H9 (cell line): ENCODE measurements around the gene VCPKMT. TPM values are rescaled to one million over a fixed set of nuclear protein-coding genes. Genes with fewer than 3 reads are reported as not detected.

Experiments used
- DNase-seq: peaks from one replicate; pipeline ENCODE4 v3.0.0-alpha.2; 2017
- H2AFZ ChIP-seq: one replicate; pipeline ENCODE4 v1.6.1; 2013; ENCODE audit warnings: mild to moderate bottlenecking, low read length, control low read depth, moderate library complexity
- H2AK5ac ChIP-seq: 2 replicates; pipeline ENCODE4 v1.6.1; 2013; ENCODE audit warnings: low read length, control low read depth, mixed read lengths; ENCODE audit not compliant: insufficient read length
- H2BK120ac ChIP-seq: one replicate; pipeline ENCODE4 v1.6.1; 2013; ENCODE audit warnings: low read depth, mild to moderate bottlenecking, low read length, control low read depth, inconsistent platforms; ENCODE audit not compliant: poor library complexity, severe bottlenecking
- H2BK12ac ChIP-seq: 2 replicates; pipeline ENCODE4 v1.6.1; 2013; ENCODE audit warnings: low read length, control low read depth, mixed read lengths, low read depth; ENCODE audit not compliant: insufficient read length
- H2BK15ac ChIP-seq: 2 replicates; pipeline ENCODE4 v1.6.1; 2013; ENCODE audit warnings: low read depth, low read length, control low read depth
- H2BK20ac ChIP-seq: one replicate; pipeline ENCODE4 v1.6.1; 2013; ENCODE audit warnings: low read depth, mild to moderate bottlenecking, low read length, control low read depth, inconsistent platforms; ENCODE audit not compliant: poor library complexity, severe bottlenecking
- H2BK5ac ChIP-seq: 2 replicates; pipeline ENCODE4 v1.6.1; 2013; ENCODE audit warnings: low read length, control low read depth, mixed read lengths; ENCODE audit not compliant: insufficient read length
- H3K14ac ChIP-seq: 2 replicates; pipeline ENCODE4 v1.6.1; 2013; ENCODE audit warnings: low read length, control low read depth; ENCODE audit not compliant: insufficient read depth
- H3K18ac ChIP-seq: 2 replicates; pipeline ENCODE4 v1.6.1; 2013; ENCODE audit warnings: low read depth, mild to moderate bottlenecking, mixed read lengths, low read length, control low read depth; ENCODE audit not compliant: insufficient read length
- H3K23ac ChIP-seq: 2 replicates; pipeline ENCODE4 v1.6.1; 2013; ENCODE audit warnings: low read length, control low read depth, mixed read lengths, low read depth; ENCODE audit not compliant: insufficient read length
- H3K23me2 ChIP-seq: 2 replicates; pipeline ENCODE4 v1.6.1; 2013; ENCODE audit warnings: low read depth, mild to moderate bottlenecking, mixed read lengths, low read length, control low read depth; ENCODE audit not compliant: insufficient read length, poor library complexity, severe bottlenecking
- H3K27ac ChIP-seq: 2 replicates; pipeline ENCODE4 v1.5.1; 2013; ENCODE audit warnings: low read length, control low read depth, mixed read lengths, low read depth; ENCODE audit not compliant: insufficient read length
- H3K27me3 ChIP-seq: 2 replicates; pipeline ENCODE4 v1.6.1; 2013; ENCODE audit warnings: low read length, control low read depth, inconsistent platforms; ENCODE audit not compliant: insufficient read depth
- H3K4ac ChIP-seq: 2 replicates; pipeline ENCODE4 v1.6.1; 2013; ENCODE audit warnings: low read depth, mild to moderate bottlenecking, control low read depth, inconsistent platforms, low read length, moderate library complexity
- H3K4me1 ChIP-seq: 2 replicates; pipeline ENCODE4 v1.6.1; 2013; ENCODE audit warnings: low read length, control low read depth, inconsistent platforms; ENCODE audit not compliant: insufficient read depth
- H3K4me2 ChIP-seq: 2 replicates; pipeline ENCODE4 v1.6.1; 2013; ENCODE audit warnings: low read length, control low read depth, mixed read lengths; ENCODE audit not compliant: insufficient read length, insufficient read depth
- H3K56ac ChIP-seq: 2 replicates; pipeline ENCODE4 v1.6.1; 2013; ENCODE audit warnings: low read depth, mild to moderate bottlenecking, mixed read lengths, low read length, control low read depth; ENCODE audit not compliant: insufficient read length
- H3K79me1 ChIP-seq: 2 replicates; pipeline ENCODE4 v1.6.1; 2013; ENCODE audit warnings: low read depth, mild to moderate bottlenecking, moderate library complexity, low read length, control low read depth, inconsistent platforms; ENCODE audit not compliant: insufficient read depth, poor library complexity, severe bottlenecking
- H3K79me2 ChIP-seq: 2 replicates; pipeline ENCODE4 v1.6.1; 2013; ENCODE audit warnings: low read length, control low read depth, inconsistent platforms; ENCODE audit not compliant: insufficient read depth
- H3K9ac ChIP-seq: 2 replicates; pipeline ENCODE4 v1.6.1; 2013; ENCODE audit warnings: low read length, control low read depth, mixed read lengths; ENCODE audit not compliant: insufficient read length; ENCODE audit errors: extremely low read depth
- H3K9me3 ChIP-seq: one replicate; pipeline ENCODE4 v1.6.1; 2013; ENCODE audit warnings: low read depth, low read length, inconsistent platforms; ENCODE audit not compliant: control insufficient read depth
- H3T11ph ChIP-seq: one replicate; pipeline ENCODE4 v1.6.1; 2013; ENCODE audit warnings: mild to moderate bottlenecking, low read length, control low read depth, inconsistent platforms
- H4K20me1 ChIP-seq: one replicate; pipeline ENCODE4 v1.6.1; 2013; ENCODE audit not compliant: control insufficient read depth, insufficient read length, insufficient read depth
- H4K5ac ChIP-seq: 2 replicates; pipeline ENCODE4 v1.6.1; 2013; ENCODE audit warnings: low read depth, mild to moderate bottlenecking, mixed read lengths, low read length, control low read depth; ENCODE audit not compliant: insufficient read length
- H4K8ac ChIP-seq: replicated peaks from 2 replicates; pipeline ENCODE4 v1.6.1; 2013; ENCODE audit warnings: low read length, control low read depth, mixed read lengths, low read depth; ENCODE audit not compliant: insufficient read length
- H4K91ac ChIP-seq: 2 replicates; pipeline ENCODE4 v1.6.1; 2013; ENCODE audit warnings: low read depth, mild to moderate bottlenecking, moderate library complexity, mixed read lengths, low read length, control low read depth; ENCODE audit not compliant: insufficient read length
- H3K27ac Mint-ChIP-seq, 3 experiments: 2 replicates in 2 of 3; 3 replicates in 1 of 3; pipeline ENCODE4 v1.8.0; 2020 to 2021; ENCODE audit warnings: mixed read lengths in 3 of 3, mild to moderate bottlenecking in 1 of 3, moderate library complexity in 1 of 3
- H3K27me3 Mint-ChIP-seq: 2 replicates; pipeline ENCODE4 v1.8.0; 2021; ENCODE audit warnings: low read depth, mild to moderate bottlenecking, moderate library complexity, mixed read lengths
- H3K36me3 Mint-ChIP-seq, 3 experiments: 2 replicates in 2 of 3; 3 replicates in 1 of 3; pipeline ENCODE4 v1.8.0; 2020 to 2021; ENCODE audit warnings: low read depth in 3 of 3, mixed read lengths in 3 of 3; ENCODE audit not compliant: insufficient read depth in 1 of 3
- H3K4me1 Mint-ChIP-seq, 2 experiments: 2 replicates each; pipeline ENCODE4 v1.8.0; 2020; ENCODE audit warnings: mixed read lengths in 2 of 2
- H3K4me3 Mint-ChIP-seq, 2 experiments: 2 replicates in 1 of 2; 3 replicates in 1 of 2; pipeline ENCODE4 v1.8.0; 2020 to 2021; ENCODE audit warnings: mild to moderate bottlenecking in 2 of 2, mixed read lengths in 2 of 2, moderate library complexity in 1 of 2
- H3K9me3 Mint-ChIP-seq, 2 experiments: 2 replicates in 1 of 2; 3 replicates in 1 of 2; pipeline ENCODE4 v1.8.0; 2020; ENCODE audit warnings: mild to moderate bottlenecking in 2 of 2, mixed read lengths in 2 of 2, moderate library complexity in 1 of 2
- CTCF ChIP-seq: fragments of 200-600 bp; sonication (generic); conservative IDR thresholded peaks from 3 replicates; pipeline ENCODE4 v1.8.0; 2021; ENCODE audit warnings: antibody characterized with exemption, mild to moderate bottlenecking
- WGBS: extraction: QIAGEN DNeasy Blood & Tissue Kit; methylation state at CpG from one replicate; pipeline ENCODE4 v1.1.7; 2013; ENCODE audit warnings: missing lambda C conversion rate, low lambda C conversion rate, mixed read lengths; ENCODE audit not compliant: insufficient read length; ENCODE audit errors: extremely low coverage; 5-methylcytosine and 5-hydroxymethylcytosine counted together
- total RNA-seq: library from RNA; stranded (reverse); gene quantifications from 2 replicates; pipeline ENCODE4 v1.2.1, GENCODE V29; 2021

Gene VCPKMT
- total RNA-seq, 1 experiment from 2014 or later: 13.7 TPM

- Histone ChIP-seq H2BK12ac (no peak overlapping the region), H3K79me2 (no peaks in the 10 kb centered on the region), H3K14ac (no peak overlapping the region), H3K4me2 (no peak overlapping the region), H3K27me3 (no peaks in the 10 kb centered on the region), H4K5ac (no peak overlapping the region), H3K27ac (no peak overlapping the region), H3K9me3 (no peaks in the 10 kb centered on the region), H3T11ph (no peak overlapping the region), H3K23me2 (no peaks in the 10 kb centered on the region), H3K79me1 (no peaks in the 10 kb centered on the region), H3K18ac (no peak overlapping the region), H2BK15ac (no peak overlapping the region), H4K8ac (no peak overlapping the region), H4K20me1 (no peaks in the 10 kb centered on the region), H3K4me1 (0 out of 2 replicates have a peak, but pooled peaks cover 2% of the 10 kb centered on the region), H3K9ac (no peak overlapping the region), H3K23ac (no peak overlapping the region), H2BK5ac (no peak overlapping the region), H3K4ac (no peak overlapping the region), H4K91ac (no peak overlapping the region), H2AFZ (no peak overlapping the region), H3K56ac (no peak overlapping the region), H2AK5ac (no peak overlapping the region), H2BK120ac (no peak overlapping the region), H2BK20ac (no peak overlapping the region)
- no peak for TF ChIP-seq CTCF
- no CpG with 5 or more reads among the region's 2 CpGs for WGBS
- peaks cover 8% of the 10 kb centered on the region in 2 experiments for H3K9me3 Mint-ChIP-seq
- peaks cover 0 to 9% (median 6%) of the 10 kb centered on the region in 3 experiments; a peak in 4 of 7 replicates for H3K36me3 Mint-ChIP-seq
- peaks cover 0 to 8% of the 10 kb centered on the region in 2 experiments; a peak in 2 of 4 replicates for H3K4me1 Mint-ChIP-seq
- no peak overlapping the region for H3K27ac Mint-ChIP-seq
- no peak overlapping the region for H3K4me3 Mint-ChIP-seq
- H3K27me3 Mint-ChIP-seq: peaks cover 3% of the 10 kb centered on the region; the same call in 1 of the 2 replicates
- no peak for DNase-seq
Measured at GRCh38 chr14:50069325-50069724, 47.0 kb downstream of the VCPKMT start.
